GM19324 (cell line): ENCODE data around the gene PRSS56.

Source experiments
- ATAC-seq: cut with Tn5 transposase; IDR thresholded peaks from one replicate; pipeline ENCODE4 v1.9.1; 2021; ENCODE audit warnings: mild to moderate bottlenecking, moderate library complexity; ENCODE audit not compliant: unreplicated experiment, low FRiP score

Gene PRSS56

DNA sequence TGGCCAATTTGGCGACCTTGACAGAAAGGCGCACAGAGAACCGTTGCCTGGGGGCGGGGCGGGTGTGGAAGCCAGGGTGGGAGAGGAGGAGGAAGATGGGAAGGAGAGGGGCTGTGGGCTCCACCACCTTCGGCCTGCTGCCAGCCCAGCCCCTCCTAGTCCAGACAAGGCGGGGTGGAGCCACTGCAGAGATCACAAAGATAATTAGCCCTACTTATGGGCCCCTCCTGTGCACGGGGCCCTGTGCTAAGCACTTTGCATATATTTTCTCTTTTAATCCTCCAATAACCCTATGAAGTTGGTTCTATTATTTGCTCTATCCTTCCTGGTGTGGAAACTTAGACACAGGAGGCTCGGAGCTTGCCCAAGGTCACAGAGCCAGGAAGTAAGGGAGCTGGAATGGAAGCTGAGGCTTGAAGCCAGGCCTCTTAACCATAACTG, 18.8 kb upstream of the PRSS56 start:
- ATAC-seq = no peak

DNA sequence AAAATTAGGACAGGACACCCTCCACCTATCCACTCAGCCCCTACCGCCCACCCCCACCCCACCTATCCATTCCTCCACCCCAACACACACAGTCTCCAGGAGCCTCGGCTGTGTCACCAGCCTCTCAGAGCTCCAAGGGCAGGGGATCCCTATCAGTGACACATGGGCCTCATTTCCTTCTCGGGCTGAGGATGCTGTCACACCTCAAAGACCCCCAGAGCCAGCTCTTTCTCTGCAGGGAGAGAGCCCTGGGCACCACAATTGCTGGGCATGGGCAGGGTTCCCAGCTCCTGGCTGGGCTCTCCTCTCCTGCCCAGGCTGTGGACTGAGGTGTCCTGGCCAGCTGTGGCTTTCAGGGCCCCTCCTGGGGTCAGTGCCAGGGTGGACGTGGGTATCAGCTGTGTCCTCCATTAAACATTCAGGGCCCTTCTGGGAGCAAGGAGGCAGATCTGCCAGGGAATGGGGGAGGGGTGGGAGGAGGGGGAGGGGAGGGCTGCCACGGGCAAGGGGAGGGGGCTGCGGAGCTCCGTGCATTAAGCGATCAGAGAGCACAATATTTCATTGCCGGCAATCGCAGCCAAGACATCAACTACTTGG, 18.3 kb upstream of the PRSS56 start:
- ATAC-seq = no peak

GRCh38 chr2:232502511-232502910, 17.7 kb upstream of the PRSS56 start:
- no peak for ATAC-seq

DNA sequence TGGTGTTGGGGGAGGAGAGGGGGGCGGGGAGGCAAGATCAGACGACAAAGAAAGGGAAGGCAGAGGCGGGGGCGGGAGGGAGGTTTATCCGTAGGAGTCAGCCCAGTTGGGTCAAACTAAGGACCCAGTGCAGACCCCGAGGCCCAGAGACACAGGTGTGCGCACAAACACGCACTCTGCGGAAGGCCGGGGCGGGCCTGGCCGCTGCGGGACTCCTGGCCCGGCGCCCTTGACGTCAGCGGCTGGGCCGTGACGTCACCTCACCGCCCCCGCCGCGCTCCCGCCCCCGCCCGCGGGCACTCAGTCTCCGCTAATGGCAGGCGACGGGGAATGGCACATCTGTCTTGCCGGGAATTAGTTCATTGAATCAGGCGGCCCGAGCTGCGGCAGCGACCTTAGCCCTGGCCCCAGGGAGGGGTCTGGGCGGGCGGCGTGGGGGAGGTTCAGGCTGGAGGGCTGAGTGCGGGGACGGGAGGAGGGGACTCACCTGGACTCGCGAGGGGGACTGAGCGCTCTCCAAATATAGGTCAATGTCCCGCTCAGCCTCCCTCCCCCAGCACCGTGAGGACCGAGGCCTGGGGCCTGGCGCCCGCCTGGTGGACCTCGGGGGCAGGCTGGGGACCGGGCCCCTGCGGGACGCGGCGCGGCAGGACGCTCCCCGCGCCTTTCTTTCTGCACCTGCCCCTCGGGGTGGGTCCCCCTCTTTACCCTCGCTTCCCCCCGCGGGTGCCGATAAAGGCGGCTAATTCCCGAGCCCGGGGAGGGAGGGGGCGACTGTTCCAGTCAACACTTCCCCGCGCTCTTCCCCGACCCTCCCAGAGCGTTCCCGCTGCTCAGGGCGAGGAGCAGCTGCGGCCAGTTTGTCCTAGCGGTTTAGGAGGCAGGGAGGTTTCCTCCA, 17.0 kb upstream of the PRSS56 start:
- no peak for ATAC-seq

DNA sequence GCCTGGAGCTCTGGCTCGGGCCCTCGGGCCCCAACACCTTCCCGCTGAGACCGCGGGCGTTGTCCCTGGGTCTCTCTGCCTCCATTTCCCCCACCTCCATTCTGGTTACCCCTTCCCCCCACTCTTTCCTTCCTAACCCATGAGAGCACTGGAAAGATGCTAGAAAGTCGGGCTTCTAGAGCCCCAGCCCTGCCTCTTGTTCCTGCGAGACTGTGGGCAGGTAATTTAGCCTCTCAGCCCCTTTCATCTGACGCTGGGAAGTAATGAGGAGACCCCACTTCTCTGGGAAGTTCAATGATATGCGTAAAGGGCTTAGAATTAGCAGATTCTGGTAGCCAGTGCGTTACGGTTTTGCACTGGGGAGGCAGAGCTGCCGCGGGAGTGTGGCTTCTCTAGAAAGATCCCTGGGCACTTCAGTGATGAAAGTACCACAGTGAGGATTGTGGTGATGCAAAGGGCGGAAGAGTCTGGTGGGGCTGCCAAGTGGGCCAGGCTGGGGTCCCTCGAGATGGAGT, 16.3 kb upstream of the PRSS56 start:
- no peak for ATAC-seq

DNA sequence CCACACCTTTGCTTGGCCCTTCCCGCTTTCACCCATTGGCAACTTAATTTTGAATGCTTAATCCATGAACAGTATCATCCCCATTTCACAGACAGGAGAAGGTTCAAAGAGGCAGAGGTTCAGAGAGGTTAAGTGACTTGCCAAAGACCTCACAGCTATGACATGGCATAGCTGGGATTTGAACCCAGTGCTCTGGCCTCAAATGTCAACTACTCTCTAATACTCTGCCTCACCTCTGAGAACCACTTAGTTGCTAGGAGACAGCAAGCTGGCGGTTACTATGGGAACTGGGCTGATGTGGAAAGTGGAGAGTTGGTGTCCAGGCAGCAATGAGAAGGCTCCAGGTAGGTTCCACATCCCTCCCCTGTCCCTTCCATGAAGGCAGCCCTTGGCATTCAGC, 15.8 kb upstream of the PRSS56 start:
- ATAC-seq = no peak

GRCh38 chr2:232505856-232506255, 14.3 kb upstream of the PRSS56 start:
- ATAC-seq = no peak

GRCh38 chr2:232506709-232507108, 13.5 kb upstream of the PRSS56 start:
- ATAC-seq = no peak

- no peak for ATAC-seq
Measured at GRCh38 chr2:232508251-232508650, 11.9 kb upstream of the PRSS56 start.

GRCh38 chr2:232511336-232511890, 8.8 kb upstream of the PRSS56 start:
- no peak for ATAC-seq

DNA sequence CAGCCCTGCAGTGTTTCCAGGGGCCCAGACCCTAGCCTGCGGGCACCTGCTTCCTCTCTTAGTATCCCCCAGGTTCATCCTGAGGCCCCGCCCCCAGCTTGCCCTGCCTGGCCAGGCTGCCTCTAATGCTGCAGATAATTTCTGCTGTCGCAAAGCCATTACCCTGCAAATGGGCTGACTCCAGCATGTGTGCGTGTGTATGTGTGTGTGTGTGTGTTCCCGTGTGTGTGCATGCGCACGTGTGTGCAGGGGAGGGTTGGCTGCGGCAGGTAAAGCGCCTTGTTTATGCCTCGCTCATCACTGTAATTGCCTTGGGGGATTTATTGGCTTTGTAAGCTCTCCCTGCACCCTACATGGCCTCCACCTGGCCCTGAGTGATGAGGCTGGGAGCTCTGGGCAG, 7.6 kb upstream of the PRSS56 start:
- ATAC-seq = no peak

DNA sequence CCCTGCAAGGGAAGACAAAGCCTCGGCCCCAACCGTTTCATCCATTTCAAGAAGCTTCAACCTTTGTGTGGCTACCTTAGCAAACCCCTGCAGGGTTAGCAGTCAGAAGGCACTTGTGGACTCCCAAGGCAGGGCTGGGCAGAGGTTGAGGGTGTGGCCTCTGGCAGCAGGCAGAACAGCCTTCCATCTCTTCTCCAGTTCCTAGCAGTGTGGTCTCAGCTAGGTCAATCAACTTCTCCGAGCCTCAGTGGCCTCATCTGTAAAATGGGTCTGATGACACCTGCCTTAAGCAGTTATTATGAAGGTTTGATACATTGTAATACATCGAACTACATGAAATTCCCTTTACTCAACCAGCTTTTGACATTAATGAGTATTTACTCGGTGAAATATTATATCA, 6.8 kb upstream of the PRSS56 start:
- no peak for ATAC-seq

DNA sequence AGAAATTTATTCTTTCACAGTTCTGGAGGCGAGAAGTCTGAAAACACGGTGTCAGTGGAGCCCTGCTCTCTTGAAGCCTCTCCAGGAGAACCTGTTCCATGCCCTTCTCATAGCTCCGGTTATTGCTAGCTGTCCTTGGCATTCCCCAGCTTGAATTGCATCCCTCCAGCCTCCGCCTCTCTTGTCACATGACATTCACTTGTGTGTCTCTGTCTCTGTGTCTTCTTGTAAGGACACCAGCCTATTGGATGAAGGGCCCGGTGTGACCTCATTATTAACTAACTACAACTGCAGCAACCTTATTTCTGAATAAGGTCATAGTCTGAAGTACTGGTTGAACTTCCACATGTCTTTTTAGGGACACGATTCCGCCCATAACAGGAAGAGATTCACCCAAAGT, 4.5 kb upstream of the PRSS56 start:
- ATAC-seq = no peak

DNA sequence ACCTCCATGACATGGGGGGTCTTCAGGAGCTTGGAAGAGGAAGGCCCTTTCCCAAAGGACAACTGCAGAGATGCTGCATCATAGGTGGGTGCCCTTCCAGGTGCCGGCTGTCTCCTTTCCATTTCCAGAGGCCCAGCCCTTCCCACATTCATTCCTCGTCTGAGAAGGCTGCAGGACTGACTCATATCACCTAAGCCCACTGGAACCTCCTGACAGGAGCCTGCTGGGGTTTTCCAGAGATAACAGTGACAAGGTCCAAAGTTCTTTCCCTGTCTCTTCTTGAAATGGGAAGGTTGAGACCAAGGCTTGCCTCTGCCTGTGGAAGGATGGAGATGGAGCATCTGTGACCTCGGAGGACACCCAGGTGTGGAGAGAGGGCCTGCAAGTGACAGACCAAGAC, 3.6 kb upstream of the PRSS56 start:
- ATAC-seq = no peak

DNA sequence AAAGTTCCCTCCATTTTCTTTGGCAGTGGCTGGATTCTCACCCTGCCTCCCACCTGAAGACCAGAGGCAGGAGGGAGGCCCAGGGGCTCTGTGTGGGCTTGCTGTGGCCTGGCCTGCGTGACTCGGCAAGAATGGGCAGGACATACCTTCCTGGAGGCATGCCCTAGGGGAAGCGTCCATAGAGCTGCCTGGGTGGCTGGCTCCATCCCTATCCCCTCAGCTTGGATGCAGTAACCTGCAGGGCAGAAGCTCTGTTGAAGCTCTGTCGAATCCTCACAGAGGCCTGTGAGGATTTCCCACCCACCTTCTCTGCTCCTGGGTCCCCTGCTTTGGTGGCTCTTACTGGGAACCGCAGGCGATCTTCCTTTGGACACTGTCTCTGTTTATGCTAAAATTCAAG, 1.3 kb upstream of the PRSS56 start:
- no peak for ATAC-seq

DNA sequence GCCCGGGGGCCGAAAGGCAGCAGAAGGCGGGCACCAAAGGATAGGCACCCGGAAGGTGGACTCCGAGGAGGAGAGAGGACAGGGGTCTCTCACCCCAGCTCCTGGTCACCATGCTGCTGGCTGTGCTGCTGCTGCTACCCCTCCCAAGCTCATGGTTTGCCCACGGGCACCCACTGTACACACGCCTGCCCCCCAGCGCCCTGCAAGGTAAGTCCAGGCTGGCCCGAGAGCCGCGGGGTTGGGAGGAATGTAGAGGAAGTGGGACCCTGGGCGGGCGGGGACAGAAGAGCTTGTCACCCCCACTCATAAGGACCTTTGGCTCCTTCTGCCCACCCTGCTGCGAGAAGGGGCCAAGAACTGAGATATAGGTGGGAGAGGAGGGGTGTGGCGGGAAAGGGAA, 301 bp downstream of the PRSS56 start:
- no peak for ATAC-seq

DNA sequence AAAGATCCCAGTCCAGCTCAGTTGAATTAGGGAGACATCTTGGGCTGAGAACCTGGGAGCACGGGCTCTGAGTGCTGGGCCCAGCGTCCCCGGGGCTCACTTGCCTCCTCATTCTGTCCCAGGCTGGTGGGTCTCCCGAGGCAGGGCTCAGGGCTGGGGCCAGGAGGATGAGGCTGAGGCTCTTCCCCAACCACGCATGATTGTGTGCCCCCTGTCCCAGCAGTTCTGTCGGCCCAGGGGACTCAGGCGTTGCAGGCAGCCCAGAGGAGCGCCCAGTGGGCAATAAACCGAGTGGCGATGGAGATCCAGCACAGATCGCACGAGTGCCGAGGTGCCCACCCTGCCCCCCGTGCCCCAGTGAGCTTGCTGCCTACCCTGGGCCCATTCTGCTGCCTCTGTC, 910 bp downstream of the PRSS56 start:
- no peak for ATAC-seq

- ATAC-seq = no peak
Measured at GRCh38 chr2:232521959-232522622, 1.9 kb downstream of the PRSS56 start.

- ATAC-seq = no peak
Measured at GRCh38 chr2:232522623-232523401, 2.6 kb downstream of the PRSS56 start.

DNA sequence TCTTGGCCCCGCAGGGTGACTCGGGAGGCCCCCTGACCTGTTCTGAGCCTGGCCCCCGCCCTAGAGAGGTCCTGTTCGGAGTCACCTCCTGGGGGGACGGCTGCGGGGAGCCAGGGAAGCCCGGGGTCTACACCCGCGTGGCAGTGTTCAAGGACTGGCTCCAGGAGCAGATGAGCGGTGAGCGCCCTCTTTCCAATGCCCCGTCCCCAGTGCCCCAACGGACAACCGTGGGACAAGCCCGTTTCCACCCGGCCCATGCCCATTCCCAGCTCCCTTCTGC, 3.2 kb downstream of the PRSS56 start:
- no peak for ATAC-seq
